LNCAP (cell line): ENCODE data around the gene TMEM72.

Experiments
- CTCF ChIP-seq: fragments of 450-650 bp; IDR thresholded peaks from 2 replicates; pipeline ENCODE4 v1.5.1; 2017; ENCODE audit warnings: mild to moderate bottlenecking

The TMEM72 gene

DNA sequence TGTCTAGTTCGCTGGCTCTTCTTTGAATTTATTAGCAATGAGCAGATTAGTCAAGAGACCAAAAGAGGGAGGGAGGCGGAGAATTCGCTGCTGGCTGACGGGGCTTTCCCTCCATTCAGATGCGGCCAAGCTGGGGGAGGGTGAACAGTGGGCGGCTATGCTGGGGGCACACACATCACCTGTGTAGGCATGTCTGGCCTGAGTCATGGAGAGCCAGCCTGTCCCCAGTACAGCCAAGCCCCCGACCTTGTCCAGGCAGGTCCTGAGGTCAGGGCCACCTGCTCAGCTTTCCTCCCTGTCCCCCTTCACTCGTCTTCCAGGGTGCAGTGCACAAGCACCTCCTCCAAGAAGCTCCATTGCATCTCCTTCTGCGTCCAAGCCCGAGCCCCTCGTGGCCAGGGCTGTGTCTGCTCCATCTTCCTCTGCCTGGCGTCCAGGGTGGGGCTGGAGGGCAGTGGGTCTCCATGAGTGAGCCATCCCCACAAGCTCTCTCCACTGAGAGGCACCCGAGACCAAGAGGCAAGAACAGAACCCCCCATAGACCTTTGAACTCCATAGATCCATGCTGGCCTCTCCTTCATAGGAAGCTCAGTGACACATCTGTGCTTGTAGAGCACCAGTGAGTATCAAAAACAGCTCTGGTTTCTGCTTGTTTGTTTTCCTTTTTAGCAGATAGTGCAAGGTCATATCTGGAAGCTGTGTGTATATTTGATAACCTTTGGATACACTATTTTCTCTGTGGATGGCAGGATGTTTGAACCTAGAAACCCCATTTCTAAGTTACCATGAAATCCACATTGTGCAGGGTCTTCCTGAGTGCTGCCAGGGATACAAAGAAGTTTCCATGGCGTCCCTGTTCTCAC is 69.4 kb downstream of the TMEM72 start:
- TF ChIP-seq CTCF = no peak

DNA sequence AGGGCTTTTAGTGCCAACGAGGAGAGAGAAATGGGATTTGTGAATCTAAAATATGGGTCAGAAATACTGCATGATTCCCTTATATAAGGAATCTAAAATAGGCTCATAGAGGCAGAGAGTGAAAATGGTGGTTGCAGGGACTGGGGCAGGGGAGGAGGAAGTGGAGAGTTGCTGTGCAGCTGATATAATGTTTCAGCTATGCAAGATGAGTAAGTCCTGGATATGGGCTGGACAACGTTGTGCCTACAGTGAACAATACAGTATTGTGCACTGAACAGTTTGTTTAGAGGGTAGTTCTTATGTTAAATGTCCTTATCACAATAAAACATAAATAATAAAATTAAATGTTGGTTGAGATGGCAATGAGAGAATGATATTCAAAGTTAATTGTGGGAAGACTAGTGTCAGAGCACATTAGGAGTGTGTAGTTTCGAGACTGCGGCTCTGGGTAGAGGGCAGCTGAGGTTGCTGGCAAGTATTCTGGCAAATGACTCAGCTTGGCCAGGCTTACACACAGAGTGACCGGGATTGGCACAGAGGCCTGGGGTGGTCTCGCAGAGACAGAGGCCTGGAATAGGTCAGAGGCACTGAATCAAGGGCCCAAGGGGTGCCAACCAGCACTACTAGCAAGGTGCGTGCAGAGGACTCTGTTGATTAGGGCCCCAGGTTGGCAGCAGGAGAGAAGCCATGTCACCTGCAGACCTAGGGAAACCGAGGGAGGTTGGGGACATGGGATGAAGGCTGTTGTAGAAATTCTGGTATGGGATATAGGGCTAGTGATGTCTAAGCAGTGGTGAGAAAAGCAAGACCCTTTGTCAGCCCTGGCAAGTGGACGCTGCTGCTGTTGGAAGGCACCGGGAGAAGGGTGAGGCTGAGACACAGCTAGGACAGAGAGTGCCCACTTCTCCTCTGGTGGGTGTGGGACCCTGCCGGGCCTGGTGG is 70.3 kb downstream of the TMEM72 start:
- no peak for TF ChIP-seq CTCF

GRCh38 chr10:44982114-44982460 is 71.0 kb downstream of the TMEM72 start:
- no peak for TF ChIP-seq CTCF

GRCh38 chr10:44982496-44982895 is 71.4 kb downstream of the TMEM72 start:
- TF ChIP-seq CTCF = no peak

DNA sequence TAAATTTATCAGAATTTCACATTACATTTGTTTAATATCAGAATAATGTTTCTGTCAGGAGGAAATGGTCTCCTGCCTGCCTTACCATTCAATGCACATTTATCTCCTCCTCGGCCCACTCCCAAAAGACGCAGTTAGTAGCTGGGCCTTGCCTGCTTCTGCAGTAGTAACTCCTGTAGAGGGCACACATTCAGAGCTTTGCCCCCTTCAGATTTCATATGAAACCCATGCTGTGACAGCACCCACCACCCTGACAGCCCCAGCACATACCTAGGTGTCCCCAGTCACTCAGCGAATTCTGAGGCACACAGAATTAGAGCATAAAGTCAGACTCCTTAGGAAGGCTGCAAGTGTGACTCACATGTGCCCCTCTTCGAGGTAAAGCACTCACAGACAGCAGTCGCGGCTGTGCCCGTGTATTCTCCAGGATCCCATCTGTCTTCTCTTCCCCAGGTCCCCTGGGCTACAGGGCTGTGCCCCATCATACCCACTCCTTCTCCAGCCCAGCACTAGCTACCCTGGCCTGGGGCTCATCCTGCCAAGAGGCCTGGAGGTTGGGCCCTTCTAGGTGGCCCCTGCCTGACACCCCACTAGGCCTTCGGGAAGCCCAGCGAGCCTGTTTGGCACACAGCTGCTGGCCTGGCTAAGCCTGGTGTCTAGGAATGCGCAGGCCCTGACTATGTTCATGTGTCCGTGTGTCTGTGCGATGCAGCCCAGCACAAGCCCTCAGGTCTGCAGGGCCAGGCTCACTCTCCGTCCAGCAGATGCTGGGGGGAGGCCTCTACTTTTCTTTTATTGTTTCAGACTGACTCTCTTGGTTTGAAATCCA is 72.1 kb downstream of the TMEM72 start:
- no peak for TF ChIP-seq CTCF

GRCh38 chr10:44983895-44984278 is 72.8 kb downstream of the TMEM72 start:
- no peak for TF ChIP-seq CTCF

DNA sequence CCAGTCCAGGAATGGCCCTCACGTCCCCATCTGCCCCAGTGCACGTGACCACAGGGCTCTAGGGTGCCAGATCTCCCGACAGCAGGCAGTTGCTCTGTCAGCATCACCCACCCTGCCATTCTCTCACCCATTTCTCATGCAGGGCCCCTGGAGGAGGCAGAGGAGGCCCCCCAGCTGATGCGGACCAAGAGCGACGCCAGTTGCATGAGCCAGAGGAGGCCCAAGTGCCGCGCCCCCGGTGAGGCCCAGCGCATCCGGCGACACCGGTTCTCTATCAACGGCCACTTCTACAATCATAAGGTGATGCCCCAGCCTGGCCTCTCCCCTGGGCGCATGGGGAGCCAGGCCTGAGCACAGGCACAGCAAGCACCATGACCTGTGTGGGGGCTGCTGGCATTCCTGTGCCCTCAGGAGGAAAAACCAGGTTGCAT is 73.5 kb downstream of the TMEM72 start:
- no peak for TF ChIP-seq CTCF
